GM18861 (cell line): Measurements from ENCODE around the gene DENND1A.

Experiments
- ATAC-seq: cut with Tn5 transposase; IDR thresholded peaks from one replicate; pipeline ENCODE4 v1.9.1; 2021; ENCODE audit not compliant: unreplicated experiment

DENND1A gene

GRCh38 chr9:123776708-123777537, 153.0 kb downstream of the DENND1A start:
- no peak for ATAC-seq

- no peak for ATAC-seq
These were observed 154.3 kb downstream of the DENND1A start for GRCh38 chr9:123775289-123776284.

GRCh38 chr9:123773783-123774182, 156.1 kb downstream of the DENND1A start:
- no peak for ATAC-seq

GRCh38 chr9:123772967-123773366, 157.0 kb downstream of the DENND1A start:
- no peak for ATAC-seq

GRCh38 chr9:123772374-123772773, 157.6 kb downstream of the DENND1A start:
- no peak for ATAC-seq

GRCh38 chr9:123771690-123772089, 158.2 kb downstream of the DENND1A start:
- no peak for ATAC-seq

GRCh38 chr9:123769719-123770118, 160.2 kb downstream of the DENND1A start:
- no peak for ATAC-seq

- no peak for ATAC-seq
These were observed 165.9 kb downstream of the DENND1A start for GRCh38 chr9:123763910-123764588.

GRCh38 chr9:123761905-123762605, 167.9 kb downstream of the DENND1A start:
- ATAC-seq = no peak

- ATAC-seq = no peak
These were observed 172.0 kb downstream of the DENND1A start for GRCh38 chr9:123757960-123758359.

GRCh38 chr9:123757547-123757946, 172.4 kb downstream of the DENND1A start:
- ATAC-seq = no peak

- no peak for ATAC-seq
These were observed 173.3 kb downstream of the DENND1A start for GRCh38 chr9:123756484-123757106.

GRCh38 chr9:123753669-123754258, 176.2 kb downstream of the DENND1A start:
- ATAC-seq = no peak

- no peak for ATAC-seq
These were observed 176.9 kb downstream of the DENND1A start for GRCh38 chr9:123753016-123753415.

- ATAC-seq = peak; percentile 55
These were observed 180.2 kb downstream of the DENND1A start for GRCh38 chr9:123749580-123750202.

GRCh38 chr9:123746765-123747164, 183.2 kb downstream of the DENND1A start:
- no peak for ATAC-seq

- ATAC-seq = no peak
These were observed 184.0 kb downstream of the DENND1A start for GRCh38 chr9:123745933-123746332.

- no peak for ATAC-seq
These were observed 184.5 kb downstream of the DENND1A start for GRCh38 chr9:123745451-123745850.

- no peak for ATAC-seq
These were observed 186.2 kb downstream of the DENND1A start for GRCh38 chr9:123743737-123744136.
